ENCODE measurements around the gene SH2D2A. TPM values are rescaled to one million over a fixed set of nuclear protein-coding genes. Genes with fewer than 3 reads are reported as not detected.

SH2D2A gene
- polyA plus RNA-seq, 1 of the 3 experiments (the other 2 are of a cell fraction), result not detected

- H3K4me3 ChIP-seq (ENCODE audit: low read depth in 2 of 2, low read length in 1 of 2), result no peak overlapping the region
- TF ChIP-seq RXRA (IDR thresholded peaks at IDR 0.05; ENCODE audit: borderline replicate concordance, low read depth) (no peak), MXI1 (IDR thresholded peaks at IDR 0.05; ENCODE audit: low read depth, low read length) (no peak), SMC3 (IDR thresholded peaks at IDR 0.05; ENCODE audit: low read depth, low read length) (no peak), JUND (IDR thresholded peaks at IDR 0.05) (no peak), MAX (IDR thresholded peaks at IDR 0.05; ENCODE audit: low read depth) (no peak), RAD21 (IDR thresholded peaks at IDR 0.05; ENCODE audit: low read length) (no peak)
- H3K4me2 ChIP-seq, result no peak overlapping the region
- 75% methylated on average over 5 of the region's 7 CpGs for WGBS (ENCODE audit: low lambda C conversion rate)
- CTCF ChIA-PET, result interaction anchor here (0.8 to 18.0 kb wide), 7 partner anchors 9 to 141 kb away, joined by 3 to 566 read pairs (median 7); partner anchors contain the start of gene NTRK1
- H3K27me3 ChIP-seq (ENCODE audit: insufficient read depth), result no peaks in the 10 kb centered on the region
- H3K9ac ChIP-seq, result no peak overlapping the region
- DNase-seq, result no peak
- H3K36me3 ChIP-seq (replicated peaks in 1 of 2; ENCODE audit: control insufficient read depth in 1 of 2, insufficient read depth in 2 of 2, low read length in 1 of 2), result no peaks in the 10 kb centered on the region
- no peaks in the 10 kb centered on the region for H3K9me2 ChIP-seq
- no peaks in the 10 kb centered on the region for H3K79me2 ChIP-seq (ENCODE audit: insufficient read depth)
- H3K27ac ChIP-seq (ENCODE audit: low read depth in 2 of 2, low read length in 1 of 2), result no peak overlapping the region
- H3K9me3 ChIP-seq, result no peaks in the 10 kb centered on the region
- no peaks in the 10 kb centered on the region for H3F3A ChIP-seq (replicated peaks; ENCODE audit: insufficient read depth)
- peaks cover 0 to 19% of the 10 kb centered on the region in 2 experiments; a peak in 3 of 4 replicates for H3K4me1 ChIP-seq (ENCODE audit: control insufficient read depth in 1 of 2, insufficient read depth in 2 of 2, low read depth in 1 of 2, low read length in 1 of 2)
- POLR2A ChIA-PET, result interaction anchor here (0.6 to 1.3 kb wide), 3 partner anchors 14 to 199 kb away, joined by 3 read pairs; no protein-coding TSS in a partner anchor
- no peak overlapping the region for H2AFZ ChIP-seq (ENCODE audit: low read depth)
- no peaks in the 10 kb centered on the region for H4K20me1 ChIP-seq (ENCODE audit: insufficient read depth)
These were observed 31.2 kb upstream of the SH2D2A start for GRCh38 chr1:156847591-156848460.

- Histone ChIP-seq H3K27me3 (ENCODE audit: insufficient read depth) (no peaks in the 10 kb centered on the region), H3K4me2 (no peak overlapping the region), H4K20me1 (ENCODE audit: insufficient read depth) (no peaks in the 10 kb centered on the region), H3K9me2 (no peaks in the 10 kb centered on the region), H3K9me3 (no peaks in the 10 kb centered on the region), H3K36me3 (replicated peaks in 1 of 2; ENCODE audit: control insufficient read depth in 1 of 2, insufficient read depth in 2 of 2, low read length in 1 of 2) (no peaks in the 10 kb centered on the region), H3K4me3 (ENCODE audit: low read depth in 2 of 2, low read length in 1 of 2) (no peak overlapping the region), H2AFZ (ENCODE audit: low read depth) (no peak overlapping the region), H3K79me2 (ENCODE audit: insufficient read depth) (no peaks in the 10 kb centered on the region), H3K9ac (no peak overlapping the region), H3K27ac (ENCODE audit: low read depth in 2 of 2, low read length in 1 of 2) (no peak overlapping the region), H3F3A (replicated peaks; ENCODE audit: insufficient read depth) (no peaks in the 10 kb centered on the region), H3K4me1 (ENCODE audit: control insufficient read depth in 1 of 2, insufficient read depth in 2 of 2, low read depth in 1 of 2, low read length in 1 of 2) (peaks cover 0 to 7% of the 10 kb centered on the region in 2 experiments; a peak in 1 of 4 replicates)
- ChIA-PET CTCF (interaction anchor here (1.7 to 18.0 kb wide), 5 partner anchors 11 to 81 kb away, joined by 7 to 566 read pairs (median 16); partner anchors contain the start of gene NTRK1), POLR2A (no interaction called here)
- no peak for DNase-seq
- 58% methylated on average over 3 of the region's 5 CpGs for WGBS (ENCODE audit: low lambda C conversion rate)
- TF ChIP-seq GABPA (IDR thresholded peaks at IDR 0.05; ENCODE audit: low read depth), result no peak
- TF ChIP-seq FOXM1 (IDR thresholded peaks at IDR 0.05; ENCODE audit: low read depth), result no peak
These were observed 30.0 kb upstream of the SH2D2A start for GRCh38 chr1:156846643-156847042.

- POLR2A ChIA-PET, result interaction anchor here (0.5 kb wide), 1 partner anchor 208 kb away, joined by 4 read pairs; no protein-coding TSS in a partner anchor
- Histone ChIP-seq H3K4me3 (ENCODE audit: low read depth in 2 of 2, low read length in 1 of 2) (no peak overlapping the region), H3K36me3 (replicated peaks in 1 of 2; ENCODE audit: control insufficient read depth in 1 of 2, insufficient read depth in 2 of 2, low read length in 1 of 2) (no peaks in the 10 kb centered on the region), H3K27me3 (ENCODE audit: insufficient read depth) (no peaks in the 10 kb centered on the region), H3K27ac (ENCODE audit: low read depth in 2 of 2, low read length in 1 of 2) (no peak overlapping the region), H4K20me1 (ENCODE audit: insufficient read depth) (no peaks in the 10 kb centered on the region), H3K9me2 (no peaks in the 10 kb centered on the region), H3K4me1 (ENCODE audit: control insufficient read depth in 1 of 2, insufficient read depth in 2 of 2, low read depth in 1 of 2, low read length in 1 of 2) (peaks cover 0 to 1% of the 10 kb centered on the region in 2 experiments; a peak in 1 of 4 replicates), H3K9me3 (no peaks in the 10 kb centered on the region), H2AFZ (ENCODE audit: low read depth) (no peak overlapping the region), H3K79me2 (ENCODE audit: insufficient read depth) (no peaks in the 10 kb centered on the region), H3K9ac (no peak overlapping the region), H3F3A (replicated peaks; ENCODE audit: insufficient read depth) (no peaks in the 10 kb centered on the region), H3K4me2 (no peak overlapping the region)
- CTCF ChIA-PET, result interaction anchor here (2.2 to 18.0 kb wide), 4 partner anchors 10 to 44 kb away, joined by 7 to 566 read pairs (median 246); partner anchors contain the start of gene NTRK1
- no peak for DNase-seq
- WGBS (ENCODE audit: low lambda C conversion rate), result 86% methylated on average over 14 of the region's 18 CpGs
- TF ChIP-seq FOXM1 (IDR thresholded peaks at IDR 0.05; ENCODE audit: low read depth) (no peak), RXRA (IDR thresholded peaks at IDR 0.05; ENCODE audit: borderline replicate concordance, low read depth) (no peak), GABPA (IDR thresholded peaks at IDR 0.05; ENCODE audit: low read depth) (no peak), TCF12 (IDR thresholded peaks at IDR 0.05) (no peak), RCOR1 (IDR thresholded peaks at IDR 0.05; ENCODE audit: low read length) (no peak), EZH2phosphoT487 (IDR thresholded peaks at IDR 0.05; ENCODE audit: borderline replicate concordance, low read depth) (no peak), SIN3A (IDR thresholded peaks at IDR 0.05; ENCODE audit: borderline replicate concordance, low read depth, low read length) (no peak), CTCF (IDR thresholded peaks at IDR 0.05) (no peak), IRF3 (IDR thresholded peaks at IDR 0.05; ENCODE audit: low read depth, low read length) (no peak), TEAD4 (IDR thresholded peaks at IDR 0.05; ENCODE audit: borderline replicate concordance, insufficient read depth) (no peak), FOXJ3 (CRISPR knock-in tag; IDR thresholded peaks at IDR 0.05) (no peak)
These were observed 29.4 kb upstream of the SH2D2A start for GRCh38 chr1:156845953-156846545.
